NCI-H2029 (cell line): Measurements from ENCODE around the gene GPSM1.

Source experiments
- DNase-seq: peaks from one replicate; lab custom pipeline; 2025; lab: John Stamatoyannopoulos, UW

GPSM1 gene

DNA sequence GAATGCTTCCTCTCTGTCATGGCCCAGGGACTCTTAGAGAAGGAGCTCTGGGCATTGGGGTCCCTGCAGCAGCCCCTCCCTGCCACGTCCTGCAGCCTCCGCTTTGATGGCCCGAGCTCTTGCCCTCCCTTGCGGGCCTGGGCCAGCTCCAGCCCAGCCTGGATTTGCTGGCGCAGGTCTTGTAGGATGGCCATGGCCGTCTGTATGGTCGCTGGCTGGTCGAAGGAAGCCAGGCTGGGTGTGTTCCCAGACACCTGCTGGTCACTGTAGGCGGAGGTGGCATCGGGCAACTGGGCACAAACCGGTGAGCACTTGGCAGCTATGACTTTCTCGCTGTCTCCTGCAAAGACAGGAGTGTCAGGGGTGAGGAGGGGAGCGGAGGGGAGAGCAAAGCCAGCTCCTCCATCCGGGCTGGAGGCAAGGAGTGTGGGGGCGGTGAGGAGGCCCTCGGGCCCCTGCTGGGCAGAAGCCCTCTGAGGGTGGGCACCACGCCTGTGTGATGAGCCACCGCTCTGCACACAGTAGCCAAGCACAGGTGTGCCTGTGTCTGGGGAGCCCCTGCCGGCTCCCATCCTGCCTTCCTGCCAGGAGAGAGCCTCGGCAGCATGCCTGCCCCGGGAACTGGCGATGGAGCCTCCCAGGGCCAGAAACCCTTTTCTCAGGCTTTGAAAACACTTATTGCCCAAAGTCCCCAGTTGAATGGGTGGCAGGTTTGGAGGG, 35.9 kb upstream of the GPSM1 start:
- DNase-seq, result no peak

DNA sequence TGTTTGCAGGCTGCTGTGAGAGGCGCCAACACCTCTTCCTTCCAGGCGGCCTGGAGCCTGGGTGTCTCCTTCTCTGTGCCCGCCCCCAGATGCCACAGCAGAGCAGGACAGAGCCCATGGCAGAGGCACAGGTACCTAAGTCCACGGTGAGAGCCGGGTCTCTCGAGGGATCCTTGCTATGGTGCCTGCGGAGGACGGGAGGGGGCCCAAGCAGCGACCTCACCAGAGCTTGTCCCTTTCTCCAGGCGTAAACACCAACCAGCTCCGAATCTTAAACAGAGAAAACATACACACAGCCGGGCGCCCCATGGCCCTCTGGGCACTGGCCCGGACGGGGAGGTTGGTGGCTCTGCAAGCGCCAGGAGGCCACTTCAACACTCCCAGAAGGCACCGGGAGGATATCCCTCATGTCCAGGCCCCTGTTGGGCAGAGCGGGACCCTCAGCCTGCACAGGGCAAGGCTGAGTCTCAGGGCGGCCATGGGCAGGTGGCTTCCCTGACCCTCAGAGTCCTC, 35.3 kb upstream of the GPSM1 start:
- DNase-seq, result peak; percentile 50

DNA sequence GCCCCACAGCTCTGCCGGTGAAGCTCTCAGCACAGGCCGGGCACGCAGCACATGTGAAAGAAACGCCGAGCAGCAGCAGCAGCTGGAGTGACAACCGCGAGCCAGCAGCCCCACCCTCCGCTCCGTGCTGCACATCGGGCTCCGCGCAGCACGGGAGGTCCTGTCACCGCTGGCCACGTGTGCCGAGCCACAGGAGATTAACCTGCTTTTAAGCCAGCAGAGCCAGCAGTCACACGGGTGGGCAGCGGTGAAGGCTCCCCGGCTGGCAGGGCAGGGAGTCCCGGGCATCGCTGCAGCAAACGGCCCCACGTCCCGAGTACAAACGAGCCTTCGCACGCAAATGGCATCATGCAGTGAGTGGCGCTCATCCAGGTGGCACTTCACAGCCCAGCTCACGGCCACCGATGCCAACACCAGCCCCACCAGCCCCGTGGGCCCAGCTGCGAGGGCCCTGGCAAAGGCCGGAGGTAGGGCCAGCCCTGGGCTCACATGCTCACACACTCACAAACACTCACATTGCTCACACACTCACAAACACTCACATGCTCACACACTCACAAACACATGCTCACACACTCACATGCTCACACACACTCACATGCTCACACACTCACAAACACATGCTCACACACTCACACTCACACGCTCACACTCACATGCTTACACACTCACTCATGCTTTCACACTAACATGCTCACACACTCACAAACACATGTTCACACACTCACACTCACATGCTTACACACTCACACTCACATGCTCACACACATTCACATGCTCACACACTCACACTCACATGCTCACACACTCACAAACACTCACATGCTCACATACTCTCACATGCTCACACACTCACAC, 34.5 kb upstream of the GPSM1 start:
- DNase-seq, result peak; percentile 22

DNA sequence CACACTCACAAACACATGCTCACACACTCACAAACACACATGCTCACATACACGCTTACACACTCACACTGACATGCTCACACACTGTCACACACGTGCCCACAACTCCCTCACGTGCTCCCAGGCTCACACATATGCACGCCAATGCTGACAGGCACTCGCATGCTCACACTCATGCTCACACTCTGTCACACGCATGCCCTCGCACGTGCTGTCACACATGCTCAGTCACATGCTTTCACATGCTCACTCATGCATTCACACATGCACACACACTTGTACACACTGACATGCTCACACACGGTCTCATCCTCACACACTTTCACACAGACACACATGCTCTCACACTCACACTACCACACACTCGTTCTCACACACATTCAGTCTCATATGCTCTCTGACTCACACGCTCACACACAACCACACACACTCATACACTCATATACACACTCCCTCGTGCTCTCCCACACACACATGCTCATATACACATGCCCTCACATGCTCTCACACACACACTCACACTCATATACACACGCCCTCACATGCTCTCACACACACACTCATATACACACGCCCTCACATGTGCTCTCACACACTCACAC, 33.8 kb upstream of the GPSM1 start:
- DNase-seq, result no peak

DNA sequence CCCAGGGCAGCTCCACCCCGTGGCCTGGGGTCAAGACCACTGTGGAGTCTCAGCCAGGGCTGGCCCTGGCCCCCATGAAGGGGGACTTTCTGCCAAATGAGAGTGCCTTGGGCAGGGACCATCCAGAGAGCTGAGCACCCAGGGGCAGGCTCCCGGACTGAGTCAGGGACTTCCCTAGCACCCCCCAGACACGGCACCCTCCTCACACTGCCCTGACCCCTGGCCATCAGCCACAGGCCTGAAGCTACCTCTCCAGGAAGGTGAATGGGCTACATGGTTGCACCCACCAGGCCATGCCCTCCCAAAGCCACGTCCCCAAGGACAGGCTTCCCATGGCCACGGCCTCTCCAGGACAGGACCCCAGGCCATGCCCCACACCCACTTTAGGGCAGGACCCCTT, 32.9 kb upstream of the GPSM1 start:
- DNase-seq, result no peak

DNA sequence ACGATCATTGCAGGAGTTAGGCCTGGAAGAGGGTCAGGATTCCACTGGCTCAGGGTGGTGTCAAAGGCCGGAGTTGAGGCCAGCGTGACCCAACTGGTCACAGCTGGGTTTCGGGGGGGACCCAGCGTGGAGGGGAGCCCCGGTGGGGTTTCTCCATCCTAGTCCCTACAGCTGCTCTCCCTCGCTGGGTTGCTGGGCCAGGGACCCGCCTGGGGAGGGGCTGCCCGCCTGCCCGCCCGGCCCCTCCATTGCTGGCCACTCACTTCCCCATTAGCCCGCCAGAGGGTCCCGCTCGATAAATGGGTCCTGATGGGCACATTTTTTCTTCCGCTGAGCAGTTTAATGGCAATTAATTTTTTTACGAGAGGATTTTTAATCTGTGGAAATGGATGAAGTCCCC, 32.3 kb upstream of the GPSM1 start:
- DNase-seq, result no peak

DNA sequence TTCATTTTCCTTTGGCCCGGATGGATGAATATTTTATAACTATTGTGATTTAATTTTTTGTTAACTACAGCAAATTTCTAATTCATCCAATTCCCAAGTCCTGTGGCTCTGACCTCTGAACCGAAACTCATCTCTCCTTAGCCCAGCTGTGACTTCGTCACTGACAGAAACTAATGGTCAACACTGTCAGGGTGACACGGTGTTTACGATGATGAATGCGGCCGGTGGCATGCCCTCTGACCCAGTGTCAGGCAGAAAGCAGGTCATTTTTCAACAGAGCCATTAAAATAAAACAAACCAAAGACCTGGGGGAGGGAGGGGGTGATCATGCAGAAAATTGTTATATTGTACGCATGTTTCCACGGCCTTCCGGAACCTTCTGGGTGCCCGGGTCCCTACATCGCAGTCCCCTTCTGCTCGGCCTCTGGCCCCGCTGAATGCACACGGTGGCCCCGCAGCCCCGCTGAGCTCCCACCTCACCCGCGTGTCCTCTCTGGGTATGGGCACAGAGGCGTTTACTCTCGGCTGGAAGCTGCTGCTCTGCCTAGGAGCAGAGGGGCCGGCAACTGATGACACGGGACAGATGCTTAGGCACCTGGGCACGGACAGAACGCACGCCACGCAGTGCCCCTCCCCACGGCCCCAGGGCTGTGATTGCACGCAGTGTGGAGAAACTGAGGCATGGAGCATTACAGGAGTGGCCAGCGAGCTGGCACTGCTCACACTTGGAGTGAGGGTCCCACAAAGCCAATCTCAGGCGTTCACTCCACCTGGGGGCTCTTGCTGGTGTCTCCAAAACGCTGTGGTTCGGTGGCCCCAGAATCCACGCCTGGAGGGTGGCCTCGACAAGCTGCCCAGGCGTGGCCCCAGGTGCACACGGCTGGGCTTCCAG, 31.6 kb upstream of the GPSM1 start:
- DNase-seq, result no peak

DNA sequence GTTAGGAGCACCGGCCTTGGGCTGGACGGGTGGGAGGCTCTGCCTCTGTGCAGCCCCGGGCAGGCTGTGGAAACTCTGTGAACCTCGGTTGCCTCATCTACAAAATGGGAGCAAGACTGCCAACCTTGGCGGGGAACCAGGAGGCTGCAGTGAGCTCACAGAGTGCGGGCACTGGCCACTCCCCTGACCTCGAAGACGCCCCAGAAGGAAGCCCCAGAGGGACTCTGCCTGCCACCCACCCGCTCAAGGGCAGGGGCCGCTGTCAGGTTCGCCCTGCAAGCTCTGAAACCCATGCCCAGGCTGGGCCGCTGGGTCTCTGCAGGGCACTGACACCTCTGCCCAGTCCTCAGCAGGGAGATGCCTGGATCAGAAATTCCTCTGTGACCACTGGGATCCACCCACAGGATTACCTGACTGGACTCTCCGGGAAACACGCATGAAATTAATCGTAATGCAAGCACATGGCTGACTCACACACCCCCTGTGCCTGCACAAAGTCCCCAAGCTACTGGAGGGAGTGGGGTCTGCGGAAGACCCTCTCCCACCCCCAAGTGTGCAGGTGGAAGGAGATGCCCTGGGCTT, 30.8 kb upstream of the GPSM1 start:
- no peak for DNase-seq

DNA sequence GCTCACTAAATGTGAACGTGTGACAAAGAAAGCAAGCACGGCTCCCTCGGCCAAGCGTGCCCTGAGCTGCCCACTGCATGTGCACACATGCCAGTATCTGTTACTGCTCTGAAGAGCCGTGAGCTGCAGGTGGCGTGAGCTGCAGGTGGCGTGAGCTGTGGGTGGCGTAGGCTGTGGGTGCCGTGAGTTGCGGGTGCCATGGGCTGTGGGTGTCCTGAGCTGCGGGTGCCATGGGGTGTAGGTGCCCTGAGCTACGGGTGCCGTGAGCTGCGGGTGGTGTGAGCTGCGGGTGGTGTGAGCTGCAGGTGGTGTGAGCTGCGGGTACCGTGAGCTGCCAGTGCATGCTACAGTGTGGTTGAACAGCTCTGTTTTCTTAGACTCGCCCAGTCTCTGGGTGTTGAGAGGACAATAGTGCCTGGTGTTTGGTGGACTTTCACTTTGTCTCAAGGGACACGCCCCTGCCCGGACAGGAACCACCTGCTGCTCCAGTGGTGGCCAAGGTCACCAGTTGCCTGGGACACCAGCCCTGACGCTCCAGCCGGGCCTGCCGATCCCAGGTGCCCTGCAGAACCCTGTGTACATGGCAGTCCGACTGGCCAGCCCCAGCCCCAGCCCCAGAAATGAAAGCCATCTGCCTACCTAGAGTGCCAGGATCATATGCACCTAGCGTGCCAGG, 30.2 kb upstream of the GPSM1 start:
- DNase-seq, result peak; percentile 11

DNA sequence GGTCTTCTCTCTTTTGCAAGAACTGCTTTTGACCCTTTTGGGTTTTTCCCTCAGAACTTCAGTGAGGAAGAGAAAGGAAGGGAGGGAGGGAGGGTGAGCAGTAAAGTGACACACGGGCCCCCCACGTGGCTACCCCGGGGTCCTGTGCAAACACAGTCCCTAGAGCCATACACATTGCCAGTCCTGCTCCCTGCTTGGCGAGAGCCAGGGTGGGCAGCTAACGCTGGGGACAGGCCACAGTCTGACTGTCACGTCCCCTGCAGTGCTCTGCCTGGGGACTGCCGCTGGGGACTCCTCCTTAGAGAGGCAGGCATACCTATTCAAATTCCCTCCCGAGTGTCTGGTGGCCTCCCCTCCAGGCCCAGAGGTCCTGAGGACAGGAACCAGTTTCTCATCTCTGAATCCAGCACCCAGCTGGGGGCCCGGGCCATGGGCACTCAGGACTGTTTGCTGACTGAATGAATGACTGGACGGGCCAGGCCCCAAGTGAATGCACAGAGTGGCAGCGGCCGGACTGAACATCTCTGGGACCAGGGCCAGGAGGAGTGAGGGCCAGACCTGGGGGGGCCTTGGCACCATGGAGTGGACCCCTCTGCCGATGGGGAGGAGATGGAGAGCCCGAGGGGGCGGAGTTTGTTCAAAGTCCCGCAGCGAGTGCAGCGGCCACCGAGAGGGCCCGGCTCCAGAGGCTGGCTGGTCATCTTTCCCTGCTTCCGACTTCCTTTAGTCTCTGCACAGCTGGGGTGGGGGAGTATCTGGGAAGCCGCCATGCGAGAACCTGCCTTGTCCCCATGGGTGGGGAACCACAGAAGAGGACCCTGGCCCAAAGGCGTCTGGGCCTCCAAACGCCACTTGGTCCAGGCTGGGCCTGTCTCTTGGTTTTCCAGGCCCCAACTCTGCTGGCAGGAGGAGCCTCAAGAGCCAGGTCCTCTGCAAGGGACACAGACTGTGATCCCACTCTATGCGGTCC, 29.3 kb upstream of the GPSM1 start:
- no peak for DNase-seq

DNA sequence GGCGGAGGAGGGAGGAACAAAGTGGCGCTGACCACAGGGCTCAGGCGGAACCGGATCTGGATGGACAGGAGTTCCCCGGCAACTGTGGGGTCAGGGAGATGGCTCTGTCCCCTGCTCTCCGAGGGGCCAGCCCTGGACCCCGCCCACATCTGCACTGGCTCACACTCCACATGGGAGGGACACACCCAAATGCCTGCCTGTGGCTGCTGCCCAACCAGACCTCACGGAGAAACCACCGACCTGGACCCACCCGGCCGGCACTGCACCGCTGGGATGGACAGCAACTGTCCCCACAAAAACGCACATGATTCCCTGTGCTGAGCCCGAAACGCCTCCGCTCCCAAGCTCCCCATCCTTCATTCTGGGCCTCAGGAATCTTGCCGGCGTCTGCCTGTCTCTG, 28.2 kb upstream of the GPSM1 start:
- DNase-seq, result no peak

DNA sequence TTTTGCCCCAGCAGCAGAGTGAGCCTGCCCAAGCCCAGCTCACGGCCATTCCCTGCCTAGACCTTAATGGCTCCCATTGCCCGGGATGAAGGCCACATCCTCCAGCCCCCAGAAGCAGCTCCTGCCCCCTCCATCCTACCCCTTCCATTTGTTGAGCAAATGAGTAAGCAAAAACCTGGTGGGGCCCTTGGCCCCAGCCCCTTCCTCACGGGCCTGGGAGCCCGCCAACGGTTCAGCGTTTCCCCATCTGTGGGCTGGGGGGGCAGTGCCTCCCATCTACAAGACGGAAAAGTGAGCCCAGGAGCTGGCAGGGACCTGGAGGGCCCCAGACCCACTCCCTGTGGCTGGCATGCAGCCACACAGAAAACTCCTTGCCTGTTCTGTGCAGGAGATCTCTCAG, 27.8 kb upstream of the GPSM1 start:
- DNase-seq, result no peak

DNA sequence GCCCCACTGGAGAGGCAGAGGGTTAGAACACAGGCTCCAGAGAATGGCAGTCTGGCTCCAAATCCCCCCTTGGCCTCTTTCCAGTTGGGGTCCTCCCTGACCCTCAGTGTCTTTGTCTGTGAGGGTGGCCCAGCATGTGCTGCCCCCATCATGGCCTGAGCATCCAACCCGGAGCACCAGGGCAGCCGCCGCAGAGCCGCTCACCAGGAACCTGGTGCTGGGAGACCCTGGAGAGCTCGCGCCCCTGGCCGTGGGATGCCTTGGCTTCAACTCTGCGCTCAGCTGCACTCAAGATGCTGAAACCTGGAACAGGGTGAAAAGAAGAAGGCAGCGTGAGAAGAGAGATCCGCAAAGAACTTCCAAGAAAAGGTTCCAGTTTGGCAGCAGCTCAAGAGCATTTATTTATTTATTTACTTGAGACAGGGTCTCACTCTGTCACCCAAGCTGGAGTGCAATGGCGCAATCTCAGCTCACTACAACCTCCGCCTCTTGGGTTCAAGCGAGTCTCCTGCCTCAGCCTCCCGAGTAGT, 27.3 kb upstream of the GPSM1 start:
- no peak for DNase-seq

DNA sequence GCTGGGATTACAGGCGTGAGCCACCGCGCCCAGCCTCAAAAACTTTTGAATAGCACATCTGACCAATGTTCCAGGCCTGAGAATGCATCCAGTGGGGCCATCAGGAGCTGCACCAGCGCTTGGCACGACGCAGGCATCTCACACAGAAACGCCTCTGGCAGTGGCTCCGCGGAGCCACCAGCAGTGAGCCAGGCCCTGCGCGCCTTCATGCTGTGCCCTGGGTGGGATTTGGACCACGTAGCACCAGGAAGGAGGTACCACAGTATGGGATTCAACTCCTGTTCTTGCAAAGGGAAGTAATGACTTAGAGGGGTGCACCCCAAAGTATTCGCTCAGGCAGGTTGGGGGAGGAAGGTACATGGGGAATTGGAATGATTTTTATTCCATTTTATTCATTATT, 26.5 kb upstream of the GPSM1 start:
- DNase-seq, result no peak

DNA sequence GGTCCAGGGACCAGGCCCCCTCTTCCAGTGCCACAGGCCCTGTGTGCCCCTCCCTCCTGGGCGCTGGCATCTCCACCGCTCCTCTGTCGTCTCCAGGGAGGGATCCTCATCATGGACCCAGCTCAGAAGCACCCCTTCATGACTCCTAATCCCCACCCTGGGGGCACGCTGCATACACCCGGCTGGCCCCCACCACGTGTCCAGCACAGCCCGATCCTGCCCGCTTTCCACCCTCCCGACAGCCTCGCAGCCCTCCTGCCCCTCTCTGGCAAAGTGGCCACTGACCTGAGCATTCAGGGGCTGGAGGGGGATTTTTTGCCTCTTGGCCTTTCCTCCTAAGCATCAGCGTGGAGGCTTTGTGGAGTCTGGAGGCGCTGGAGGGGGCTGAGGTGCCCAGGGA, 24.8 kb upstream of the GPSM1 start:
- DNase-seq, result no peak

DNA sequence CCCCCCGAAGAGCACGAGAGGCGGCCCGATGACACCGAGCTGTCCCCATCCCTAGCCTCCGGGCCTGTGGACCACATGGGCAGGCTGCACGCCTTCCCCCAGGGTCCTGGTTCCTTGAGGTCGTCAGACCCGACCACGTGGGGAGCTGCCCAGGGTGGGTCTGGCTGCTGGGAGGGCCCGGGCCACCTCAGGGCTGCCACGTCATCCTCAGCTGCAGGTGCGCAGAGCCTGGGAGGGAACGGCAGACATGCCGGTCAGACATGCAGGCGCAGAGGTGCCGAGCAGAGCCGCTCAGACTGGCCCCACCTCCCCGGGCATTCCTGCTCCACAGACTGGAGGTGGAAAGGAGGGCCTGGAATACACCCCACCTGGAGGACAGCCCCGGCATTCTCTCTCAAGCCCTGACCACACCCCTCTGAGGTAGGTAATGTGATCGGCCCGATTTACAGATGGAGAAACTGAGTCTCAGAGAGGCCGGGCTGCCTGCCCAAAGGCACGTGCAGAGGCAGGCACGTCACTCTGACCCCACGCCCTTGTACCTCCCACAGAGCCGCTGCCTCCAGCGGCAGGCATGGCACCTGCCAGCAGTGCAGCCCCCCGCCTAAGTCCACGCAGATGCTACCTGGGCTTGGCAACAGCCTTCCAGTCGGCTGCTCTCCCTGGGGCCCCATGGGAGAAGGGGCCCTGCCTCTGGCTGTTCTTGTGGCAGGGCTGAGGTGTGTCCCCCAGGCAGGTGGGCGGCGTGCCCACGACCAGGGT, 24.1 kb upstream of the GPSM1 start:
- DNase-seq, result no peak

DNA sequence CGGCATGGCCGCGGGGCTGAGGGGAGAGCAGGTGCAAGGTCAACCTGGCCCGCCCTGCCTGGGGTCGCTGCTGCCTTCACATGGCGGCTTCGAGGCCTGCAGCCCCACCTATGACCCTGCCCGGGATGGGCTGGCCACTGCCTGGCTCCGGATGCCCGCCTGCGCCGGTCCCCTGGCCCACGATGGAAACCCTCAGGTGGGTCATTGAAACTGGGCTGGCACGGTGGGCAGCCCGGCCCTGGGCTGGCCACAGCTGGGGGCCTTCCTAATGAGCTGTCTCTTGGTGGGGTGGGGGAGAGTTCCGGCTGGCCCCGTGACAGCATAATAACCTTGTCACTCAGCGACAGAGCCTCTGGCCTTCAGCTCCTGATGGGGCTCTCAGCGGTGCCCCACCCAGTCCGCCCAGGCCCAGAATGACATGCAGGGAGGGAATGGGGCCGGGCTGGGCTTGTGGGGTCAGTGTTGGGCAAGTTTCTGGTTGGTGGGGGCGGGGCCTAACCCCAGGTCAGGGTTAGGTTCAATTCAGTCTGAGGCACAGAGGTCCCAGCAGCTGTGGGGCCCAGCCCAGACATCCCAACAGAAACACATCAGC, 23.4 kb upstream of the GPSM1 start, which contains the start of gene CCDC187:
TSS of gene CCDC187 (minus strand) at position 270 of the 592 bp plus-strand sequence. CDS start at position 6, 264 bp downstream.
- no peak for DNase-seq

DNA sequence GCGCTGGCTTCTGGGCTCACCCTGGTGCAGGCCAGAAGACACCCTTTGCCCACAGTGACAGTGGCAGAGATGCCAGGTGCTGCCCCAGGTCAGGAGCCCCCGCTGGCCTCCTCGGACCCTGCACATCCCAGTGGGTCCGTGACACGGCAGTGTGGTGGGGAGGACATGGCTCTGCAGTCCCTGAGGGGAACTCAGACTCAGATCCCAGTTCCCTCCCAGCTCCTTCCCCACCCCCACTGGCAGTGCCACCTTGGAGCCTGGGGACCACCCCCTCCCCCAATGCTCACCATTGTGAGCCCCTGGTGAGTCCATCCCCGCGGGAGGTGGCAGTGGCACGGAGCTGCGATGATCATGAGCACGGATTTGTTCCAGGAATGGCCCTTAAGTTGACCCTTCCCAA, 22.9 kb upstream of the GPSM1 start:
- DNase-seq, result no peak
